K562 (cell line): Measurements from ENCODE around the gene HRAS. TPM values are rescaled to one million over a fixed set of nuclear protein-coding genes. Genes with fewer than 3 reads are reported as not detected.
A peak's percentile ranks its signal among the peaks of the same experiment; 100 is the strongest.

Experiments used
- ATAC-seq: fragments of 200-7000 bp; cut with Tn5 transposase; 3 replicates; pipeline ENCODE4 v1.9.1; 2020; ENCODE audit warnings: moderate library complexity
- BruUV-seq: library from RNA; stranded (reverse); fragments of 400-500 nt; replicated peaks from 2 replicates; lab custom pipeline; 2021; lab: Mats Ljungman, UMichigan
- CTCF ChIA-PET: fragments of 300-600 bp; formaldehyde crosslinking; extraction: SDS; loops from one replicate; lab custom pipeline; 2021; ENCODE audit warnings: low intra/inter-chr PET ratio; lab: Yijun Ruan, JAX
- POLR2A ChIA-PET: fragments of 300-600, 350-650 bp; sonication (Branson Sonifier 250); formaldehyde crosslinking; extraction: SDS; loops from one replicate; lab custom pipeline; 2021; ENCODE audit warnings: antibody characterized with exemption, inconsistent platforms; lab: Yijun Ruan, JAX
- DNase-seq, 4 experiments: peaks; one replicate each; pipeline versions ENCODE4 v3.0.0 to v3.0.0-alpha.2; 2011 to 2018; ENCODE audit warnings: low spot score in 3 of 4, mixed read lengths in 3 of 4; ENCODE audit errors: extremely low read depth in 1 of 4
- FAIRE-seq: peaks from 2 replicates; lab custom pipeline; 2011; peaks lifted over from hg19 to GRCh38; lab: Jason Lieb, UNC
- H2AFZ ChIP-seq: 2 replicates; pipeline ENCODE4 v1.6.0; 2011; ENCODE audit warnings: low read depth, low read length, control low read depth, inconsistent platforms
- H3K27ac ChIP-seq: fragments of 200-600 bp; 3 replicates; pipeline ENCODE4 v1.8.0; 2011; ENCODE audit warnings: low read depth, mild to moderate bottlenecking, control low read depth, inconsistent platforms, low read length, moderate library complexity, mixed read lengths; ENCODE audit errors: extremely low read depth
- H3K27me3 ChIP-seq, 2 experiments: fragments of 300-600 bp in 1 of 2; 2 replicates in 1 of 2; 3 replicates in 1 of 2; pipeline versions ENCODE4 v1.6.0 to v1.8.0; 2011; ENCODE audit warnings: inconsistent platforms in 2 of 2, low read length in 2 of 2, mild to moderate bottlenecking in 1 of 2, mixed read lengths in 1 of 2, moderate library complexity in 1 of 2; ENCODE audit not compliant: control insufficient read depth in 2 of 2, insufficient read depth in 2 of 2
- H3K36me3 ChIP-seq: fragments of 300-600 bp; 3 replicates; pipeline ENCODE4 v1.8.0; 2011; ENCODE audit warnings: mild to moderate bottlenecking, low read length, inconsistent platforms; ENCODE audit not compliant: control insufficient read depth, insufficient read depth
- H3K4me1 ChIP-seq, 2 experiments: fragments of 200-600 bp in 1 of 2; replicated peaks in 1 of 2; 2 replicates in 1 of 2; 3 replicates in 1 of 2; pipeline versions ENCODE4 v1.5.1 to v1.8.0; 2011; ENCODE audit warnings: inconsistent platforms in 2 of 2, low read length in 2 of 2, mild to moderate bottlenecking in 1 of 2, mixed read lengths in 1 of 2, moderate library complexity in 1 of 2; ENCODE audit not compliant: control insufficient read depth in 2 of 2, insufficient read depth in 2 of 2
- H3K4me2 ChIP-seq: 2 replicates; pipeline ENCODE4 v1.6.1; 2011; ENCODE audit warnings: low read length, control low read depth, inconsistent platforms, mixed read lengths; ENCODE audit not compliant: insufficient read depth
- H3K4me3 ChIP-seq: fragments of 200-600 bp; sonication (generic), shearing (Covaris generic); 2 replicates; pipeline ENCODE4 v1.5.1; 2016; ENCODE audit warnings: control low read depth, inconsistent platforms
- H3K79me2 ChIP-seq: fragments of 200-600 bp; 3 replicates; pipeline ENCODE4 v1.8.0; 2011; ENCODE audit warnings: low read length, inconsistent platforms; ENCODE audit not compliant: control insufficient read depth, insufficient read depth
- H3K9ac ChIP-seq, 2 experiments: 2 replicates each; pipeline versions ENCODE4 v1.6.0 to v1.6.1; 2011; ENCODE audit warnings: low read depth in 2 of 2, low read length in 2 of 2, control low read depth in 1 of 2, inconsistent platforms in 1 of 2, mild to moderate bottlenecking in 1 of 2, mixed read lengths in 1 of 2; ENCODE audit not compliant: insufficient read depth in 1 of 2
- H3K9me1 ChIP-seq: one replicate; pipeline ENCODE4 v1.6.0; 2011; ENCODE audit warnings: inconsistent platforms, mild to moderate bottlenecking, low read length, moderate library complexity; ENCODE audit not compliant: control insufficient read depth, insufficient read depth
- H3K9me3 ChIP-seq: replicated peaks from 2 replicates; pipeline ENCODE4 v1.5.1; 2011; ENCODE audit warnings: low read depth, low read length, inconsistent platforms; ENCODE audit not compliant: control insufficient read depth, insufficient read depth
- H4K20me1 ChIP-seq: replicated peaks from 2 replicates; pipeline ENCODE4 v1.6.1; 2011; ENCODE audit warnings: low read length, inconsistent platforms, mixed read lengths; ENCODE audit not compliant: control insufficient read depth, insufficient read depth
- CEBPB ChIP-seq: fragments of 450-650 bp; IDR thresholded peaks from 2 replicates; pipeline ENCODE4 v1.6.1; 2016; ENCODE audit warnings: missing genetic modification characterization, missing compliant biosample characterization
- CREB1 ChIP-seq, 2 experiments: sonication (generic) in 1 of 2; formaldehyde crosslinking in 1 of 2; IDR thresholded peaks; 2 replicates each; pipeline versions ENCODE4 v1.6.1 to v1.8.0; 2012 to 2022; ENCODE audit warnings: inconsistent platforms in 1 of 2, mild to moderate bottlenecking in 1 of 2, missing genetic modification reagents in 1 of 2, moderate library complexity in 1 of 2
- CREB3L1 ChIP-seq: fragments of 450-650 bp; IDR thresholded peaks from 2 replicates; pipeline ENCODE4 v1.6.1; 2014; ENCODE audit warnings: low read depth, mild to moderate bottlenecking, moderate library complexity, borderline replicate concordance
- POLR2G ChIP-seq: fragments of 200-400 bp; formaldehyde crosslinking; IDR thresholded peaks from 2 replicates; pipeline ENCODE4 v1.6.1; 2017; ENCODE audit warnings: low read depth, mild to moderate bottlenecking, antibody characterized with exemption, low read length, moderate library complexity
- TAF1 ChIP-seq: IDR thresholded peaks from 2 replicates; pipeline ENCODE4 v1.6.1; 2011; ENCODE audit warnings: mild to moderate bottlenecking, low read length, moderate library complexity; ENCODE audit not compliant: insufficient read depth, control insufficient read depth, severe bottlenecking; ENCODE audit errors: extremely low read depth
- U2AF1 ChIP-seq: fragments of 200-400 bp; formaldehyde crosslinking; optimal IDR thresholded peaks from 2 replicates; pipeline ENCODE3; 2017; ENCODE audit warnings: mild to moderate bottlenecking, low read depth, low read length, moderate library complexity
- VEZF1 ChIP-seq: fragments of 200-800 bp; sonication (Bioruptor generic); IDR thresholded peaks from 2 replicates; pipeline ENCODE4 v1.6.1; 2017; ENCODE audit warnings: missing genetic modification characterization, missing compliant biosample characterization
- ZBTB33 ChIP-seq: sonication (generic); formaldehyde crosslinking; IDR thresholded peaks from 2 replicates; pipeline ENCODE4 v1.8.1; 2023; ENCODE audit warnings: mild to moderate bottlenecking, missing genetic modification reagents
- ZBTB7A ChIP-seq: IDR thresholded peaks from 2 replicates; pipeline ENCODE4 v1.6.1; 2011; ENCODE audit warnings: low read depth, mild to moderate bottlenecking, low read length, moderate library complexity, borderline replicate concordance; ENCODE audit not compliant: control insufficient read depth
- ZNF696 ChIP-seq: fragments of 250-450 bp; sonication (Bioruptor Pico); conservative IDR thresholded peaks from 2 replicates; pipeline ENCODE4 v1.4.0; 2020; ENCODE audit warnings: mild to moderate bottlenecking, moderate library complexity
- WGBS: fragments of 100-300 bp; shearing (Covaris generic); methylation state at CpG from one replicate; pipeline ENCODE4 v1.1.6; 2016; ENCODE audit warnings: low coverage, mixed read lengths; ENCODE audit not compliant: insufficient coverage; ENCODE audit errors: missing lambda C conversion rate; 5-methylcytosine and 5-hydroxymethylcytosine counted together
- in situ Hi-C: fragments of 300-500 bp; cut with MboI; formaldehyde crosslinking; loops from 4 replicates; pipeline ENCODE4 v1.15.0; 2018; ENCODE audit warnings: inconsistent platforms, mixed read lengths
- intact Hi-C: fragments of 100-400 bp; cut with micrococcal nuclease; formaldehyde crosslinking; loops from 2 replicates; pipeline ENCODE4 v1.14.2; 2022
- polyA plus RNA-seq, 8 experiments: library from polyadenylated mRNA; depleted of rRNA in 4 of 8; stranded (reverse) in 5 of 8; unstranded in 3 of 8; fragments of >200 nt; fragmentation: Nextera tagmentation in 2 of 8; fragmentation: Illumina TruSeq in 1 of 8; extraction: Ambion mirVana in 2 of 8; extraction: Trizol in 1 of 8; gene quantifications; 2 replicates each; pipeline versions ENCODE4 v1.2.1 to v1.2.3, GENCODE V29; 2011 to 2014; ENCODE audit warnings: inconsistent platforms in 1 of 8, missing spikeins in 1 of 8
- total RNA-seq, 7 experiments: library from RNA; depleted of rRNA in 6 of 7; stranded (reverse); fragments of >200 nt in 6 of 7; fragmentation: Illumina TruSeq in 2 of 7; extraction: Trizol in 2 of 7; gene quantifications; 2 replicates each; pipeline versions ENCODE4 v1.2.1 to v1.2.3, GENCODE V29; 2011 to 2021; ENCODE audit warnings: low replicate concordance in 1 of 7

Gene HRAS
- total and polyA plus RNA-seq, 9 of the 15 experiments (the other 6 are each of a cell fraction or from before 2014, with no cell fraction given), result 2.8 to 73.5 (median 29.6) TPM

GRCh38 chr11:555227-555779, 19.9 kb upstream of the HRAS start:
- H3K4me1 ChIP-seq, result peaks cover 27 to 99% of the 10 kb centered on the region in 2 experiments
- 44% methylated on average over 9 of the region's 57 CpGs for WGBS
- intact Hi-C loops, result loop anchor here (10.0 kb wide), 2 partner anchors 59 to 139 kb away; partner anchors contain the start of genes DEAF1, IRF7 and TMEM80
- no peaks in the 10 kb centered on the region for H3K9me3 ChIP-seq
- H3K9me1 ChIP-seq, result peaks cover 2% of the 10 kb centered on the region
- no peaks in the 10 kb centered on the region for H3K27me3 ChIP-seq
- H4K20me1 ChIP-seq, result no peaks in the 10 kb centered on the region
- in situ Hi-C loops, result no loop called here
- no peak for ATAC-seq
- DNase-seq, result no peak
- no peak for FAIRE-seq
- BruUV-seq, result no TSS peak
- H3K4me2 ChIP-seq, result no peak overlapping the region
- no peaks in the 10 kb centered on the region for H3K36me3 ChIP-seq
- no peak overlapping the region; the same call in 1 of the 2 replicates for H3K4me3 ChIP-seq
- H3K9ac ChIP-seq, result no peak overlapping the region
- ChIA-PET CTCF (interaction anchor here (1.8 kb wide), 1 partner anchor 173 kb away, joined by 12 read pairs; no protein-coding TSS in a partner anchor), POLR2A (interaction anchor here (0.6 to 1.8 kb wide), 4 partner anchors 14 to 254 kb away, joined by 3 to 5 read pairs (median 4); partner anchors contain the start of gene TALDO1)
- no peak overlapping the region for H3K27ac ChIP-seq
- peaks cover 6% of the 10 kb centered on the region; the same call in 1 of the 3 replicates for H3K79me2 ChIP-seq
- TF ChIP-seq VEZF1 (CRISPR knock-in tag) (peak; percentile 55; the same call in 1 of the 2 replicates), CEBPB (tag) (no peak), U2AF1 (no peak), CREB1 (IDR thresholded peaks at IDR 0.05) (no peak), CREB1 (CRISPR knock-in tag; IDR thresholded peaks at IDR 0.05) (no peak), POLR2G (peak; percentile 62; the same call in 1 of the 2 replicates), ZBTB7A (peak; percentile 34; the same call in 1 of the 2 replicates), ZNF696 (CRISPR knock-in tag) (no peak), ZBTB33 (CRISPR knock-in tag) (peak; percentile 57), CREB3L1 (no peak), TAF1 (peak; percentile 1)
- no peak overlapping the region for H2AFZ ChIP-seq
